K562 (cell line): ENCODE measurements around the gene TRAF7. TPM values are rescaled to one million over a fixed set of nuclear protein-coding genes. Genes with fewer than 3 reads are reported as not detected.

Experiments
- CBFB ChIP-seq: sonication (generic); formaldehyde crosslinking; IDR thresholded peaks from 2 replicates; pipeline ENCODE4 v1.4.0; 2020; ENCODE audit warnings: mild to moderate bottlenecking, missing genetic modification reagents
- NRF1 ChIP-seq, 2 experiments: fragments of 450-650 bp; IDR thresholded peaks in 1 of 2; conservative IDR thresholded peaks in 1 of 2; 2 replicates each; pipeline ENCODE4 v1.6.1; 2014; ENCODE audit warnings: mild to moderate bottlenecking in 2 of 2
- POLR2AphosphoS2 ChIP-seq: IDR thresholded peaks from 2 replicates; pipeline ENCODE4 v1.6.1; 2012; ENCODE audit warnings: low read length, improper control_type of control experiment
- SMAD2 ChIP-seq: fragments of 150-350 bp; IDR thresholded peaks from 2 replicates; pipeline ENCODE4 v1.6.1; 2014; ENCODE audit warnings: low read depth, mild to moderate bottlenecking, low read length
- STAG1 ChIP-seq: sonication (generic); formaldehyde crosslinking; IDR thresholded peaks from 2 replicates; pipeline ENCODE4 v1.5.0; 2020; ENCODE audit warnings: missing genetic modification reagents, borderline replicate concordance
- ZKSCAN3 ChIP-seq: fragments of 250-450 bp; sonication (Bioruptor Pico); IDR thresholded peaks from 2 replicates; pipeline ENCODE4 v1.4.0; 2020
- polyA plus RNA-seq, 8 experiments: library from polyadenylated mRNA; depleted of rRNA in 4 of 8; stranded (reverse) in 5 of 8; unstranded in 3 of 8; fragments of >200 nt; fragmentation: Nextera tagmentation in 2 of 8; fragmentation: Illumina TruSeq in 1 of 8; extraction: Ambion mirVana in 2 of 8; extraction: Trizol in 1 of 8; gene quantifications; 2 replicates each; pipeline versions ENCODE4 v1.2.1 to v1.2.3, GENCODE V29; 2011 to 2014; ENCODE audit warnings: inconsistent platforms in 1 of 8, missing spikeins in 1 of 8
- total RNA-seq, 7 experiments: library from RNA; depleted of rRNA in 6 of 7; stranded (reverse); fragments of >200 nt in 6 of 7; fragmentation: Illumina TruSeq in 2 of 7; extraction: Trizol in 2 of 7; gene quantifications; 2 replicates each; pipeline versions ENCODE4 v1.2.1 to v1.2.3, GENCODE V29; 2011 to 2021; ENCODE audit warnings: low replicate concordance in 1 of 7
- TF ChIP-seq, protein P1 (sequence below): fragments of 250-450 bp; sonication (Bioruptor Pico); IDR thresholded peaks from 2 replicates; pipeline ENCODE4 v1.4.0; 2020; ENCODE audit warnings: mild to moderate bottlenecking, moderate library complexity, borderline replicate concordance
- TF ChIP-seq, protein P2 (sequence below): sonication (generic); formaldehyde crosslinking; IDR thresholded peaks from 2 replicates; pipeline ENCODE4 v1.8.1; 2023; ENCODE audit warnings: mild to moderate bottlenecking, missing genetic modification reagents
- TF ChIP-seq, protein P3 (sequence below): conservative IDR thresholded peaks from 2 replicates; pipeline ENCODE4 v1.6.1; 2011; ENCODE audit warnings: low read depth, mild to moderate bottlenecking, low read length; ENCODE audit not compliant: control insufficient read depth
- TF ChIP-seq, protein P4 (sequence below): IDR thresholded peaks from 3 replicates; pipeline ENCODE4 v1.6.1; 2011; ENCODE audit warnings: borderline replicate concordance, mild to moderate bottlenecking, moderate library complexity; ENCODE audit not compliant: insufficient read length; ENCODE audit errors: extremely low read depth
- TF ChIP-seq, protein P5 (sequence below): fragments of 250-450 bp; sonication (Bioruptor Pico); IDR thresholded peaks from 2 replicates; pipeline ENCODE4 v1.8.0; 2022; ENCODE audit warnings: inconsistent platforms

The TRAF7 gene
- total and polyA plus RNA-seq, 9 of the 15 experiments (the other 6 are each of a cell fraction or from before 2014, with no cell fraction given): 1.1 to 113 (median 41.6) TPM

DNA sequence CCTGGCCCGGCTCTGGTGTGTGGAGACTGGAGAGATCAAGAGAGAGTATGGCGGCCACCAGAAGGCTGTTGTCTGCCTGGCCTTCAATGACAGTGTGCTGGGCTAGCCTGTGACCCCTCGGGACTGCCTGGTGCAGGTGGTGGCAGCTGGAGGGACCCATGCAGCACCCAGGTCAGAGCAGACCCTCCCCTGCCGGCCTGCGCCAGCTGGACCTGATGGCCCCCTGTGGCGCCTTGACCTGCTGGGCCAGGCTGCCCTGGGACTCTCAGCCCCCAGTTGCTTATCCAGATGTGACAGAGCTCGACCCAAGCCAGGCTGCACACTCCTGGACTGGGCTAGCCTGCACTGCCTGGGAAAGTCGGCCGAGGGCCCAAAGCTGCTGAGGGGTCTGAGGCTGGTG, 53.2 kb downstream of the TRAF7 start (continued):
- TF ChIP-seq, protein P1, sequence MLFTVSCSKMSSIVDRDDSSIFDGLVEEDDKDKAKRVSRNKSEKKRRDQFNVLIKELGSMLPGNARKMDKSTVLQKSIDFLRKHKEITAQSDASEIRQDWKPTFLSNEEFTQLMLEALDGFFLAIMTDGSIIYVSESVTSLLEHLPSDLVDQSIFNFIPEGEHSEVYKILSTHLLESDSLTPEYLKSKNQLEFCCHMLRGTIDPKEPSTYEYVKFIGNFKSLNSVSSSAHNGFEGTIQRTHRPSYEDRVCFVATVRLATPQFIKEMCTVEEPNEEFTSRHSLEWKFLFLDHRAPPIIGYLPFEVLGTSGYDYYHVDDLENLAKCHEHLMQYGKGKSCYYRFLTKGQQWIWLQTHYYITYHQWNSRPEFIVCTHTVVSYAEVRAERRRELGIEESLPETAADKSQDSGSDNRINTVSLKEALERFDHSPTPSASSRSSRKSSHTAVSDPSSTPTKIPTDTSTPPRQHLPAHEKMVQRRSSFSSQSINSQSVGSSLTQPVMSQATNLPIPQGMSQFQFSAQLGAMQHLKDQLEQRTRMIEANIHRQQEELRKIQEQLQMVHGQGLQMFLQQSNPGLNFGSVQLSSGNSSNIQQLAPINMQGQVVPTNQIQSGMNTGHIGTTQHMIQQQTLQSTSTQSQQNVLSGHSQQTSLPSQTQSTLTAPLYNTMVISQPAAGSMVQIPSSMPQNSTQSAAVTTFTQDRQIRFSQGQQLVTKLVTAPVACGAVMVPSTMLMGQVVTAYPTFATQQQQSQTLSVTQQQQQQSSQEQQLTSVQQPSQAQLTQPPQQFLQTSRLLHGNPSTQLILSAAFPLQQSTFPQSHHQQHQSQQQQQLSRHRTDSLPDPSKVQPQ (CRISPR knock-in tag): no peak
- TF ChIP-seq NRF1 (conservative IDR thresholded peaks at IDR 0.05 in 1 of 2, IDR thresholded peaks at IDR 0.05 in 1 of 2): no peak
- TF ChIP-seq ZKSCAN3 (CRISPR knock-in tag): peak; percentile 33; the same call in 1 of the 2 replicates
- TF ChIP-seq, protein P2, sequence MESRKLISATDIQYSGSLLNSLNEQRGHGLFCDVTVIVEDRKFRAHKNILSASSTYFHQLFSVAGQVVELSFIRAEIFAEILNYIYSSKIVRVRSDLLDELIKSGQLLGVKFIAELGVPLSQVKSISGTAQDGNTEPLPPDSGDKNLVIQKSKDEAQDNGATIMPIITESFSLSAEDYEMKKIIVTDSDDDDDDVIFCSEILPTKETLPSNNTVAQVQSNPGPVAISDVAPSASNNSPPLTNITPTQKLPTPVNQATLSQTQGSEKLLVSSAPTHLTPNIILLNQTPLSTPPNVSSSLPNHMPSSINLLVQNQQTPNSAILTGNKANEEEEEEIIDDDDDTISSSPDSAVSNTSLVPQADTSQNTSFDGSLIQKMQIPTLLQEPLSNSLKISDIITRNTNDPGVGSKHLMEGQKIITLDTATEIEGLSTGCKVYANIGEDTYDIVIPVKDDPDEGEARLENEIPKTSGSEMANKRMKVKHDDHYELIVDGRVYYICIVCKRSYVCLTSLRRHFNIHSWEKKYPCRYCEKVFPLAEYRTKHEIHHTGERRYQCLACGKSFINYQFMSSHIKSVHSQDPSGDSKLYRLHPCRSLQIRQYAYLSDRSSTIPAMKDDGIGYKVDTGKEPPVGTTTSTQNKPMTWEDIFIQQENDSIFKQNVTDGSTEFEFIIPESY (CRISPR knock-in tag): peak; percentile 59; the same call in 1 of the 2 replicates
- TF ChIP-seq, protein P3, sequence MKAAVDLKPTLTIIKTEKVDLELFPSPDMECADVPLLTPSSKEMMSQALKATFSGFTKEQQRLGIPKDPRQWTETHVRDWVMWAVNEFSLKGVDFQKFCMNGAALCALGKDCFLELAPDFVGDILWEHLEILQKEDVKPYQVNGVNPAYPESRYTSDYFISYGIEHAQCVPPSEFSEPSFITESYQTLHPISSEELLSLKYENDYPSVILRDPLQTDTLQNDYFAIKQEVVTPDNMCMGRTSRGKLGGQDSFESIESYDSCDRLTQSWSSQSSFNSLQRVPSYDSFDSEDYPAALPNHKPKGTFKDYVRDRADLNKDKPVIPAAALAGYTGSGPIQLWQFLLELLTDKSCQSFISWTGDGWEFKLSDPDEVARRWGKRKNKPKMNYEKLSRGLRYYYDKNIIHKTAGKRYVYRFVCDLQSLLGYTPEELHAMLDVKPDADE: no peak
- TF ChIP-seq, protein P4, sequence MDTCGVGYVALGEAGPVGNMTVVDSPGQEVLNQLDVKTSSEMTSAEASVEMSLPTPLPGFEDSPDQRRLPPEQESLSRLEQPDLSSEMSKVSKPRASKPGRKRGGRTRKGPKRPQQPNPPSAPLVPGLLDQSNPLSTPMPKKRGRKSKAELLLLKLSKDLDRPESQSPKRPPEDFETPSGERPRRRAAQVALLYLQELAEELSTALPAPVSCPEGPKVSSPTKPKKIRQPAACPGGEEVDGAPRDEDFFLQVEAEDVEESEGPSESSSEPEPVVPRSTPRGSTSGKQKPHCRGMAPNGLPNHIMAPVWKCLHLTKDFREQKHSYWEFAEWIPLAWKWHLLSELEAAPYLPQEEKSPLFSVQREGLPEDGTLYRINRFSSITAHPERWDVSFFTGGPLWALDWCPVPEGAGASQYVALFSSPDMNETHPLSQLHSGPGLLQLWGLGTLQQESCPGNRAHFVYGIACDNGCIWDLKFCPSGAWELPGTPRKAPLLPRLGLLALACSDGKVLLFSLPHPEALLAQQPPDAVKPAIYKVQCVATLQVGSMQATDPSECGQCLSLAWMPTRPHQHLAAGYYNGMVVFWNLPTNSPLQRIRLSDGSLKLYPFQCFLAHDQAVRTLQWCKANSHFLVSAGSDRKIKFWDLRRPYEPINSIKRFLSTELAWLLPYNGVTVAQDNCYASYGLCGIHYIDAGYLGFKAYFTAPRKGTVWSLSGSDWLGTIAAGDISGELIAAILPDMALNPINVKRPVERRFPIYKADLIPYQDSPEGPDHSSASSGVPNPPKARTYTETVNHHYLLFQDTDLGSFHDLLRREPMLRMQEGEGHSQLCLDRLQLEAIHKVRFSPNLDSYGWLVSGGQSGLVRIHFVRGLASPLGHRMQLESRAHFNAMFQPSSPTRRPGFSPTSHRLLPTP: no peak
- no peak for TF ChIP-seq POLR2AphosphoS2
- peak; percentile 71; the same call in 1 of the 2 replicates for TF ChIP-seq CBFB (CRISPR knock-in tag)
- no peak for TF ChIP-seq SMAD2
- no peak for TF ChIP-seq STAG1 (CRISPR knock-in tag)
- TF ChIP-seq, protein P5, sequence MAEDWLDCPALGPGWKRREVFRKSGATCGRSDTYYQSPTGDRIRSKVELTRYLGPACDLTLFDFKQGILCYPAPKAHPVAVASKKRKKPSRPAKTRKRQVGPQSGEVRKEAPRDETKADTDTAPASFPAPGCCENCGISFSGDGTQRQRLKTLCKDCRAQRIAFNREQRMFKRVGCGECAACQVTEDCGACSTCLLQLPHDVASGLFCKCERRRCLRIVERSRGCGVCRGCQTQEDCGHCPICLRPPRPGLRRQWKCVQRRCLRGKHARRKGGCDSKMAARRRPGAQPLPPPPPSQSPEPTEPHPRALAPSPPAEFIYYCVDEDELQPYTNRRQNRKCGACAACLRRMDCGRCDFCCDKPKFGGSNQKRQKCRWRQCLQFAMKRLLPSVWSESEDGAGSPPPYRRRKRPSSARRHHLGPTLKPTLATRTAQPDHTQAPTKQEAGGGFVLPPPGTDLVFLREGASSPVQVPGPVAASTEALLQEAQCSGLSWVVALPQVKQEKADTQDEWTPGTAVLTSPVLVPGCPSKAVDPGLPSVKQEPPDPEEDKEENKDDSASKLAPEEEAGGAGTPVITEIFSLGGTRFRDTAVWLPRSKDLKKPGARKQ (CRISPR knock-in tag): no peak
